Neural progenitor cell (in vitro differentiated cells): Measurements from ENCODE around the gene SLC10A7. TPM values are rescaled to one million over a fixed set of nuclear protein-coding genes. Genes with fewer than 3 reads are reported as not detected.

Experiments used
- DNase-seq: peaks from one replicate; pipeline ENCODE4 v3.0.0-alpha.2; 2016; ENCODE audit warnings: low spot score
- H2AFZ ChIP-seq: fragments of 200-600 bp; sonication (generic); replicated peaks from 2 replicates; pipeline ENCODE4 v1.6.1; 2016; ENCODE audit warnings: antibody characterized with exemption
- H3F3A ChIP-seq: fragments of 200-600 bp; sonication (generic); 2 replicates; pipeline ENCODE4 v1.6.1; 2016; ENCODE audit warnings: antibody characterized with exemption, low read depth
- H3K27ac ChIP-seq: fragments of 200-600 bp; sonication (generic); 2 replicates; pipeline ENCODE4 v1.5.1; 2016; ENCODE audit warnings: mild to moderate bottlenecking
- H3K27me3 ChIP-seq: fragments of 200-600 bp; sonication (generic); 2 replicates; pipeline ENCODE4 v1.6.1; 2016; ENCODE audit warnings: mild to moderate bottlenecking, moderate library complexity
- H3K36me3 ChIP-seq: fragments of 200-600 bp; sonication (generic); 2 replicates; pipeline ENCODE4 v1.5.1; 2016
- H3K4me1 ChIP-seq: fragments of 200-600 bp; sonication (generic); 2 replicates; pipeline ENCODE4 v1.6.1; 2016; ENCODE audit warnings: mixed run types
- H3K4me2 ChIP-seq: fragments of 200-600 bp; sonication (generic); 2 replicates; pipeline ENCODE4 v1.6.1; 2016
- H3K4me3 ChIP-seq: fragments of 200-600 bp; sonication (generic); 2 replicates; pipeline ENCODE4 v1.5.1; 2016
- H3K79me2 ChIP-seq: fragments of 200-600 bp; sonication (generic); 2 replicates; pipeline ENCODE4 v1.6.1; 2016; ENCODE audit warnings: low read depth
- H3K9ac ChIP-seq: fragments of 200-600 bp; sonication (generic); 2 replicates; pipeline ENCODE4 v1.6.1; 2016
- H3K9me3 ChIP-seq: fragments of 200-600 bp; sonication (generic); 2 replicates; pipeline ENCODE4 v1.5.1; 2016; ENCODE audit warnings: low read depth
- H4K20me1 ChIP-seq: fragments of 200-600 bp; sonication (generic); 2 replicates; pipeline ENCODE4 v1.6.1; 2016; ENCODE audit warnings: low read depth
- H3K27ac Mint-ChIP-seq: 3 replicates; pipeline ENCODE4 v1.8.0; 2021; ENCODE audit warnings: mixed read lengths
- H3K27me3 Mint-ChIP-seq: 2 replicates; pipeline ENCODE4 v1.8.0; 2022; ENCODE audit warnings: low read depth, mild to moderate bottlenecking, inconsistent platforms, moderate library complexity, mixed read lengths; ENCODE audit not compliant: insufficient read depth
- H3K36me3 Mint-ChIP-seq: 3 replicates; pipeline ENCODE4 v1.8.0; 2021; ENCODE audit warnings: mixed read lengths
- H3K4me1 Mint-ChIP-seq: 3 replicates; pipeline ENCODE4 v1.8.0; 2021; ENCODE audit warnings: mixed read lengths
- H3K4me3 Mint-ChIP-seq: 3 replicates; pipeline ENCODE4 v1.8.0; 2021; ENCODE audit warnings: mild to moderate bottlenecking, moderate library complexity, mixed read lengths
- H3K9me3 Mint-ChIP-seq: 3 replicates; pipeline ENCODE4 v1.8.0; 2020; ENCODE audit warnings: mixed read lengths
- EZH2 ChIP-seq: fragments of 200-600 bp; sonication (generic); IDR thresholded peaks from 2 replicates; pipeline ENCODE4 v1.6.1; 2017; ENCODE audit warnings: antibody characterized with exemption, mild to moderate bottlenecking, moderate library complexity
- EZH2phosphoT487 ChIP-seq: fragments of 200-600 bp; sonication (generic); IDR thresholded peaks from 2 replicates; pipeline ENCODE4 v1.6.1; 2017; ENCODE audit warnings: antibody characterized with exemption
- total RNA-seq: library from RNA; depleted of rRNA; stranded (reverse); fragments of >200 nt; gene quantifications from 2 replicates; pipeline ENCODE4 v1.2.3, GENCODE V29; 2015; ENCODE audit warnings: low replicate concordance
- TF ChIP-seq, protein P1 (sequence below): fragments of 200-600 bp; sonication (generic); IDR thresholded peaks from 2 replicates; pipeline ENCODE4 v1.5.1; 2017; ENCODE audit warnings: antibody characterized with exemption, mild to moderate bottlenecking

Gene SLC10A7
- total RNA-seq, 1 donor from 2014 or later, result 9.9 TPM

DNA sequence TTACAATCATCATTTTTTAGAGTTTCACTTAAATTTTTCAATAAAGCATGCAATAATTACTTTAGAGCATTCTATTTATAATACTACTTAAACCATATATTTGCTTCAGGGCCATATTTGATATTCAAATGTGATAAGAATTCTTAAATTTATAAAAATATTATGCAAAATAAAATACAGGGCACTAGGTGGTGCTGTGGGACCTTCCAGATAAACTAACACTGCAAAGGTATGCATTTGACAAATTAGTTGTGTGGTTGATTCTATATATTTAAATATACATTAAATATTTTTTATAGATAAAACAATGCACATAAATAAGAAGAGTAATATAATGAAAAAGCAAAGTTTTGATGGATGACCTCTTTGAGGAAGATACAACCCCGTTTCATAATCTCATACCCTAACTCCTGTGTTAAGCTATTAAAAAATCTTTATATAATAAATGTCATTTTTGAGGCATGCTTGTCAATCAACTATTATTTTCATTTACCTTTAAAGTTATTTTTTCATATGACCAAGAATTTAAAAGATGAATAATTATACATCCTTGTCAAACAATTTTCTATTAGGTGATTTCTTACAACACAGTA is 179.0 kb downstream of the SLC10A7 start:
- peak; percentile 34 for DNase-seq
- no peak overlapping the region for H3K4me3 ChIP-seq
- H3K27ac ChIP-seq, result no peak overlapping the region
- H3K27me3 ChIP-seq, result no peaks in the 10 kb centered on the region
- Mint-ChIP-seq H3K4me3 (no peak overlapping the region), H3K36me3 (no peaks in the 10 kb centered on the region), H3K9me3 (no peaks in the 10 kb centered on the region), H3K27ac (no peak overlapping the region), H3K27me3 (no peaks in the 10 kb centered on the region), H3K4me1 (peaks cover 4% of the 10 kb centered on the region)
- no peaks in the 10 kb centered on the region for H3K4me1 ChIP-seq
- no peak overlapping the region for H2AFZ ChIP-seq
- no peak overlapping the region for H3K4me2 ChIP-seq
- TF ChIP-seq, protein P1, sequence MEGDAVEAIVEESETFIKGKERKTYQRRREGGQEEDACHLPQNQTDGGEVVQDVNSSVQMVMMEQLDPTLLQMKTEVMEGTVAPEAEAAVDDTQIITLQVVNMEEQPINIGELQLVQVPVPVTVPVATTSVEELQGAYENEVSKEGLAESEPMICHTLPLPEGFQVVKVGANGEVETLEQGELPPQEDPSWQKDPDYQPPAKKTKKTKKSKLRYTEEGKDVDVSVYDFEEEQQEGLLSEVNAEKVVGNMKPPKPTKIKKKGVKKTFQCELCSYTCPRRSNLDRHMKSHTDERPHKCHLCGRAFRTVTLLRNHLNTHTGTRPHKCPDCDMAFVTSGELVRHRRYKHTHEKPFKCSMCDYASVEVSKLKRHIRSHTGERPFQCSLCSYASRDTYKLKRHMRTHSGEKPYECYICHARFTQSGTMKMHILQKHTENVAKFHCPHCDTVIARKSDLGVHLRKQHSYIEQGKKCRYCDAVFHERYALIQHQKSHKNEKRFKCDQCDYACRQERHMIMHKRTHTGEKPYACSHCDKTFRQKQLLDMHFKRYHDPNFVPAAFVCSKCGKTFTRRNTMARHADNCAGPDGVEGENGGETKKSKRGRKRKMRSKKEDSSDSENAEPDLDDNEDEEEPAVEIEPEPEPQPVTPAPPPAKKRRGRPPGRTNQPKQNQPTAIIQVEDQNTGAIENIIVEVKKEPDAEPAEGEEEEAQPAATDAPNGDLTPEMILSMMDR, result peak; percentile 73
- TF ChIP-seq EZH2, result no peak
- no peaks in the 10 kb centered on the region for H3K79me2 ChIP-seq
- H3K9ac ChIP-seq, result no peak overlapping the region
- no peaks in the 10 kb centered on the region for H4K20me1 ChIP-seq
- H3F3A ChIP-seq, result no peaks in the 10 kb centered on the region
- no peaks in the 10 kb centered on the region for H3K36me3 ChIP-seq
- no peaks in the 10 kb centered on the region for H3K9me3 ChIP-seq

DNA sequence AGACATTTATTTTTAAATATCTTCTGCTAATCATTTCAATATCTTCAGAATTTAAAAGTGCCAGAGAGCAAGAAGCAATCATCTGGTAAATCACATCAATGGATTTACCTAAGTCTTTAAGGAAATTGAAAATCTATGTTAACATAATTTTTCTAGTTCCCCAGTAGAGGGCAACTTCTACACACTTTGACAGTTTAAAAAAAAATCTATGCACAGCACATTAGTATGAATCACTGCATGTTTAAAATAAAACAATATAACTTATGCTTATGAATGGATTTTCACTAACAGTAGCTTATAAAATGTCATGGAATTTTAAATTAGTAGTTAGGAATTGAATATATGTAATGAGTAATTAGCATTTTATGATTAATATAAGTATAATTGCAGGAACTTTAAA is 180.9 kb downstream of the SLC10A7 start:
- Mint-ChIP-seq H3K27me3 (no peaks in the 10 kb centered on the region), H3K9me3 (no peaks in the 10 kb centered on the region), H3K4me3 (no peak overlapping the region), H3K4me1 (no peaks in the 10 kb centered on the region), H3K27ac (no peak overlapping the region), H3K36me3 (no peaks in the 10 kb centered on the region)
- TF ChIP-seq, protein P1, result peak; percentile 58
- TF ChIP-seq EZH2phosphoT487 (no peak), EZH2 (no peak)
- Histone ChIP-seq H3K9me3 (no peaks in the 10 kb centered on the region), H3K4me3 (no peak overlapping the region), H2AFZ (no peak overlapping the region), H3F3A (no peaks in the 10 kb centered on the region), H3K79me2 (no peaks in the 10 kb centered on the region), H3K27me3 (no peaks in the 10 kb centered on the region), H3K4me1 (no peaks in the 10 kb centered on the region), H3K27ac (no peak overlapping the region), H4K20me1 (no peaks in the 10 kb centered on the region), H3K9ac (no peak overlapping the region), H3K4me2 (no peak overlapping the region), H3K36me3 (no peaks in the 10 kb centered on the region)
- no peak for DNase-seq

DNA sequence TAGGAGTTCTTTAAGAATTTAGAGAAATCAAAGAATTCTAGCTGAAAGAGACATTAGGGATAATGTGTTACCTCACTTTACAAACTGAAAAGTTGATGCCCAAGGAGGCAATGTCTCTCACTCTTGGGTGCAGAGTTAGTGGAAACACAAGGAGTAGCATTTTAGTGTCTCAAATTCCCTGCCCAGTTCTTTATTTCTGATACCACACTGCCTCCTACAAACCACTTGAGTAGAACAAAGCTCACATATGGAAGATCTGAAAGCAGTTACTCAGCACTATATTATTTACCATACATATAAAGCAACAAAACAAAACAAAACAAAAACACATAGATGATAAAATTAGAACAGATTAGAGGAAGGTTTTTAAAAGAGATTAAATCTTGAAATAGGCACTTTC is 183.2 kb downstream of the SLC10A7 start:
- Histone ChIP-seq H3K27ac (no peak overlapping the region), H3K9ac (no peak overlapping the region), H3K4me2 (no peak overlapping the region), H3K36me3 (no peaks in the 10 kb centered on the region), H3F3A (no peaks in the 10 kb centered on the region), H3K4me1 (no peaks in the 10 kb centered on the region), H3K4me3 (no peak overlapping the region), H4K20me1 (no peaks in the 10 kb centered on the region), H3K9me3 (no peaks in the 10 kb centered on the region), H3K79me2 (no peaks in the 10 kb centered on the region), H3K27me3 (no peaks in the 10 kb centered on the region), H2AFZ (no peak overlapping the region)
- Mint-ChIP-seq H3K27me3 (no peaks in the 10 kb centered on the region), H3K4me1 (no peaks in the 10 kb centered on the region), H3K27ac (no peak overlapping the region), H3K4me3 (no peak overlapping the region), H3K36me3 (no peaks in the 10 kb centered on the region), H3K9me3 (no peaks in the 10 kb centered on the region)
- TF ChIP-seq EZH2phosphoT487, result no peak
- TF ChIP-seq, protein P1, result peak; percentile 31
- DNase-seq, result peak; percentile 5
